K562 (cell line): ENCODE results near the gene SENP3. TPM values are rescaled to one million over a fixed set of nuclear protein-coding genes. Genes with fewer than 3 reads are reported as not detected.

Experiments used
- CREM ChIP-seq: IDR thresholded peaks from 2 replicates; pipeline ENCODE4 v1.6.1; 2014; ENCODE audit warnings: antibody characterized with exemption, low read depth
- CXXC5 ChIP-seq: fragments of 250-450 bp; sonication (Bioruptor Pico); IDR thresholded peaks from 2 replicates; pipeline ENCODE4 v1.8.0; 2022; ENCODE audit warnings: inconsistent platforms, mild to moderate bottlenecking, moderate library complexity
- EGR1 ChIP-seq: fragments of 450-650 bp; conservative IDR thresholded peaks from 2 replicates; pipeline ENCODE4 v1.6.1; 2017; ENCODE audit warnings: mild to moderate bottlenecking
- FOXJ3 ChIP-seq: sonication (generic); formaldehyde crosslinking; IDR thresholded peaks from 2 replicates; pipeline ENCODE4 v1.4.0; 2020; ENCODE audit warnings: mild to moderate bottlenecking, missing genetic modification reagents
- HCFC1 ChIP-seq: IDR thresholded peaks from 2 replicates; pipeline ENCODE4 v1.6.1; 2012; ENCODE audit warnings: low read depth, low read length, improper control_type of control experiment
- JUND ChIP-seq, 2 experiments: IDR thresholded peaks; 2 replicates in 1 of 2; 3 replicates in 1 of 2; pipeline ENCODE4 v1.6.1; 2011; ENCODE audit warnings: borderline replicate concordance in 2 of 2, low read depth in 2 of 2, low read length in 2 of 2, improper control_type of control experiment in 1 of 2, missing biosample characterization in 1 of 2, missing genetic modification characterization in 1 of 2, missing genetic modification reagents in 1 of 2
- MEF2D ChIP-seq: conservative IDR thresholded peaks from 2 replicates; pipeline ENCODE4 v1.6.1; 2016; ENCODE audit warnings: low read depth, missing genetic modification characterization, missing compliant biosample characterization
- NFRKB ChIP-seq: fragments of 450-650 bp; IDR thresholded peaks from 2 replicates; pipeline ENCODE4 v1.6.1; 2016; ENCODE audit warnings: low read depth
- NFYB ChIP-seq: IDR thresholded peaks from 2 replicates; pipeline ENCODE4 v1.6.1; 2011; ENCODE audit warnings: mild to moderate bottlenecking, moderate library complexity; ENCODE audit not compliant: insufficient read length; ENCODE audit errors: extremely low read depth
- POLR2AphosphoS5 ChIP-seq: IDR thresholded peaks from 2 replicates; pipeline ENCODE4 v1.6.1; 2011; ENCODE audit warnings: mild to moderate bottlenecking, low read depth, low read length, moderate library complexity; ENCODE audit not compliant: control insufficient read depth, insufficient read depth
- YY1 ChIP-seq, 3 experiments: IDR thresholded peaks; 2 replicates each; pipeline ENCODE4 v1.6.1; 2011; ENCODE audit warnings: low read length in 2 of 3, mild to moderate bottlenecking in 2 of 3, moderate library complexity in 2 of 3, borderline replicate concordance in 1 of 3, control low read depth in 1 of 3, low read depth in 1 of 3; ENCODE audit not compliant: insufficient read depth in 3 of 3, insufficient replicate concordance in 2 of 3, control insufficient read depth in 1 of 3, insufficient read length in 1 of 3; ENCODE audit errors: extremely low read depth in 1 of 3
- ZFX ChIP-seq: sonication (generic); formaldehyde crosslinking; IDR thresholded peaks from 2 replicates; pipeline ENCODE4 v1.8.0; 2022; ENCODE audit warnings: mild to moderate bottlenecking, missing genetic modification reagents, moderate library complexity
- polyA plus RNA-seq, 8 experiments: library from polyadenylated mRNA; depleted of rRNA in 4 of 8; stranded (reverse) in 5 of 8; unstranded in 3 of 8; fragments of >200 nt; fragmentation: Nextera tagmentation in 2 of 8; fragmentation: Illumina TruSeq in 1 of 8; extraction: Ambion mirVana in 2 of 8; extraction: Trizol in 1 of 8; gene quantifications; 2 replicates each; pipeline versions ENCODE4 v1.2.1 to v1.2.3, GENCODE V29; 2011 to 2014; ENCODE audit warnings: inconsistent platforms in 1 of 8, missing spikeins in 1 of 8
- total RNA-seq, 7 experiments: library from RNA; depleted of rRNA in 6 of 7; stranded (reverse); fragments of >200 nt in 6 of 7; fragmentation: Illumina TruSeq in 2 of 7; extraction: Trizol in 2 of 7; gene quantifications; 2 replicates each; pipeline versions ENCODE4 v1.2.1 to v1.2.3, GENCODE V29; 2011 to 2021; ENCODE audit warnings: low replicate concordance in 1 of 7
- TF ChIP-seq, protein P1 (sequence below): fragments of 150-350 bp; IDR thresholded peaks from 2 replicates; pipeline ENCODE4 v1.6.1; 2014; ENCODE audit warnings: low read depth, mild to moderate bottlenecking, low read length, borderline replicate concordance
- TF ChIP-seq, protein P2 (sequence below): fragments of 250-450 bp; sonication (Bioruptor Pico); IDR thresholded peaks from 2 replicates; pipeline ENCODE4 v1.5.0; 2021
- TF ChIP-seq, protein P3 (sequence below): sonication (generic); formaldehyde crosslinking; IDR thresholded peaks from 2 replicates; pipeline ENCODE4 v1.8.1; 2023; ENCODE audit warnings: mild to moderate bottlenecking, missing genetic modification reagents, moderate library complexity
- TF ChIP-seq, protein P4 (sequence below): sonication (generic); formaldehyde crosslinking; IDR thresholded peaks from 2 replicates; pipeline ENCODE4 v1.8.0; 2023; ENCODE audit warnings: mild to moderate bottlenecking, missing genetic modification reagents

The SENP3 gene
- total and polyA plus RNA-seq, 9 of the 15 experiments (the other 6 are each of a cell fraction or from before 2014, with no cell fraction given) = 0.63 to 102 (median 78.8) TPM

DNA sequence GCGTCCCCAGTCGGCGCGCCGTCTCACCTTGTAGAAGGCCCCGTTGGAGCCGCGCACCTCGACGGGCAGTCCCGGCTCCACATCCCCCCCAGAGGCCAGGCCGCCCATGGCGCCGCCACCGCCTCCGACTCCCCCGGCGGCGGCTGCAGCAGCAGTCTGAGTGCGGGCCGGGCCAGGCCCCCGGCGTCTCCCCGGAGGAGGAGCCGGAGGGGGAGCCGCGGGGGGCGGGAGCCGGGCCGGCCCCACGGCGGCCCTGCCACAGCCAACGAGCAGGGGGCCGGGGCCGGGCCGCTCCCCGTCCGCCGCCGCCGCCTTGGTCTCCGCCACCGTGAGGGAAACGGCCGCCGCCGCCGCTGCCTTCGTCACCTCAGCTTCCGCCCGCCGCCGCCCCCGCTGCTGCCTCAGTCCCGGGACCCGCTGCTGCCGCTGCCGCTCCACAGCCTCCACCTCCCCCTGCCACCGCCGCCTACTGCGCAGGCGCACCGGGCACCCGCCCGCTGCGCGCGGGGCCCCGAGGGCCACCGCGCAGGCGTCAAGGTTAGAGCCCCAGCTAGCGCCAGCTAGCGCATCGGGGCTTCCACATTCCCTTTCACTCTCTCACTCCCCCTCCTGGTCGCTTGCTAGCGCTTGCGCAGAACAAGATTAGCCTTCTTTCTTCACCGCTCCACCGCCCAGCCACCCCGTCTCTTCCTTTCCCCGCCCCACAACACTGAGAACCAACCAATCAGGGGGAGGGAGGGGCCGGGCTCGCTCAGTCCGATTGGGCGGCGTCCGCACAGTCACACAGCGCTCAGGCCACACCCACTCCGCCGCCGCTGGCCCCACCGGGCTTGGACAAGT lies 52.9 kb downstream of the SENP3 start, which contains the start of gene FXR2 (continued):
- TF ChIP-seq MEF2D (no peak), ZFX (CRISPR knock-in tag) (peak; percentile 66), CXXC5 (CRISPR knock-in tag) (peak; percentile 36), EGR1 (peak; percentile 50; the same call in 1 of the 2 replicates), NFRKB (no peak), POLR2AphosphoS5 (peak; percentile 45; the same call in 1 of the 2 replicates), CREM (peak; percentile 58; the same call in 1 of the 2 replicates), FOXJ3 (no peak), JUND (IDR thresholded peaks at IDR 0.05; ENCODE audit: borderline replicate concordance, low read depth, low read length) (0 out of 2 replicates have a peak, but pooled peaks have one; percentile 28), JUND (tag; IDR thresholded peaks at IDR 0.05; ENCODE audit: borderline replicate concordance, low read depth, low read length) (no peak), HCFC1 (peak; percentile 28), YY1 (IDR thresholded peaks at IDR 0.05; ENCODE audit: borderline replicate concordance in 1 of 3, control insufficient read depth in 1 of 3, extremely low read depth in 1 of 3, insufficient read depth in 3 of 3, insufficient read length in 1 of 3, insufficient replicate concordance in 2 of 3, low read depth in 1 of 3, low read length in 2 of 3) (peak in 1 of 3 experiments; percentile 36), NFYB (peak; percentile 67)
- TF ChIP-seq, protein P1, sequence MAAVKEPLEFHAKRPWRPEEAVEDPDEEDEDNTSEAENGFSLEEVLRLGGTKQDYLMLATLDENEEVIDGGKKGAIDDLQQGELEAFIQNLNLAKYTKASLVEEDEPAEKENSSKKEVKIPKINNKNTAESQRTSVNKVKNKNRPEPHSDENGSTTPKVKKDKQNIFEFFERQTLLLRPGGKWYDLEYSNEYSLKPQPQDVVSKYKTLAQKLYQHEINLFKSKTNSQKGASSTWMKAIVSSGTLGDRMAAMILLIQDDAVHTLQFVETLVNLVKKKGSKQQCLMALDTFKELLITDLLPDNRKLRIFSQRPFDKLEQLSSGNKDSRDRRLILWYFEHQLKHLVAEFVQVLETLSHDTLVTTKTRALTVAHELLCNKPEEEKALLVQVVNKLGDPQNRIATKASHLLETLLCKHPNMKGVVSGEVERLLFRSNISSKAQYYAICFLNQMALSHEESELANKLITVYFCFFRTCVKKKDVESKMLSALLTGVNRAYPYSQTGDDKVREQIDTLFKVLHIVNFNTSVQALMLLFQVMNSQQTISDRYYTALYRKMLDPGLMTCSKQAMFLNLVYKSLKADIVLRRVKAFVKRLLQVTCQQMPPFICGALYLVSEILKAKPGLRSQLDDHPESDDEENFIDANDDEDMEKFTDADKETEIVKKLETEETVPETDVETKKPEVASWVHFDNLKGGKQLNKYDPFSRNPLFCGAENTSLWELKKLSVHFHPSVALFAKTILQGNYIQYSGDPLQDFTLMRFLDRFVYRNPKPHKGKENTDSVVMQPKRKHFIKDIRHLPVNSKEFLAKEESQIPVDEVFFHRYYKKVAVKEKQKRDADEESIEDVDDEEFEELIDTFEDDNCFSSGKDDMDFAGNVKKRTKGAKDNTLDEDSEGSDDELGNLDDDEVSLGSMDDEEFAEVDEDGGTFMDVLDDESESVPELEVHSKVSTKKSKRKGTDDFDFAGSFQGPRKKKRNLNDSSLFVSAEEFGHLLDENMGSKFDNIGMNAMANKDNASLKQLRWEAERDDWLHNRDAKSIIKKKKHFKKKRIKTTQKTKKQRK = no peak
- TF ChIP-seq, protein P2, sequence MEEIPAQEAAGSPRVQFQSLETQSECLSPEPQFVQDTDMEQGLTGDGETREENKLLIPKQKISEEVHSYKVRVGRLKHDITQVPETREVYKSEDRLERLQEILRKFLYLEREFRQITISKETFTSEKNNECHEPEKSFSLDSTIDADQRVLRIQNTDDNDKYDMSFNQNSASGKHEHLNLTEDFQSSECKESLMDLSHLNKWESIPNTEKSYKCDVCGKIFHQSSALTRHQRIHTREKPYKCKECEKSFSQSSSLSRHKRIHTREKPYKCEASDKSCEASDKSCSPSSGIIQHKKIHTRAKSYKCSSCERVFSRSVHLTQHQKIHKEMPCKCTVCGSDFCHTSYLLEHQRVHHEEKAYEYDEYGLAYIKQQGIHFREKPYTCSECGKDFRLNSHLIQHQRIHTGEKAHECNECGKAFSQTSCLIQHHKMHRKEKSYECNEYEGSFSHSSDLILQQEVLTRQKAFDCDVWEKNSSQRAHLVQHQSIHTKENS (CRISPR knock-in tag) = no peak
- TF ChIP-seq, protein P3, sequence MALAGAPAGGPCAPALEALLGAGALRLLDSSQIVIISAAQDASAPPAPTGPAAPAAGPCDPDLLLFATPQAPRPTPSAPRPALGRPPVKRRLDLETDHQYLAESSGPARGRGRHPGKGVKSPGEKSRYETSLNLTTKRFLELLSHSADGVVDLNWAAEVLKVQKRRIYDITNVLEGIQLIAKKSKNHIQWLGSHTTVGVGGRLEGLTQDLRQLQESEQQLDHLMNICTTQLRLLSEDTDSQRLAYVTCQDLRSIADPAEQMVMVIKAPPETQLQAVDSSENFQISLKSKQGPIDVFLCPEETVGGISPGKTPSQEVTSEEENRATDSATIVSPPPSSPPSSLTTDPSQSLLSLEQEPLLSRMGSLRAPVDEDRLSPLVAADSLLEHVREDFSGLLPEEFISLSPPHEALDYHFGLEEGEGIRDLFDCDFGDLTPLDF (CRISPR knock-in tag) = no peak
- TF ChIP-seq, protein P4, sequence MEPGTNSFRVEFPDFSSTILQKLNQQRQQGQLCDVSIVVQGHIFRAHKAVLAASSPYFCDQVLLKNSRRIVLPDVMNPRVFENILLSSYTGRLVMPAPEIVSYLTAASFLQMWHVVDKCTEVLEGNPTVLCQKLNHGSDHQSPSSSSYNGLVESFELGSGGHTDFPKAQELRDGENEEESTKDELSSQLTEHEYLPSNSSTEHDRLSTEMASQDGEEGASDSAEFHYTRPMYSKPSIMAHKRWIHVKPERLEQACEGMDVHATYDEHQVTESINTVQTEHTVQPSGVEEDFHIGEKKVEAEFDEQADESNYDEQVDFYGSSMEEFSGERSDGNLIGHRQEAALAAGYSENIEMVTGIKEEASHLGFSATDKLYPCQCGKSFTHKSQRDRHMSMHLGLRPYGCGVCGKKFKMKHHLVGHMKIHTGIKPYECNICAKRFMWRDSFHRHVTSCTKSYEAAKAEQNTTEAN (CRISPR knock-in tag) = no peak
